Stimulated activated naive CD8-positive, alpha-beta T cell treated with anti-CD3 and anti-CD28 coated beads, Interleukin-15, Interleukin-2, amounts not matched to agents 100 ng/mL and 50 ng/mL, for 24 hours (primary cell): ENCODE results near the gene ASCL4.
"Not testable (repeated sequence)": the region's sequence is repeated elsewhere in the genome, so short reads cannot be mapped to it uniquely, and the experiment has no call there.

ENCODE experiments used
- H3K27ac Mint-ChIP-seq: one replicate; pipeline ENCODE4 v1.8.0; 2021; ENCODE audit warnings: mild to moderate bottlenecking, mixed read lengths
- H3K27me3 Mint-ChIP-seq: one replicate; pipeline ENCODE4 v1.8.0; 2021; ENCODE audit warnings: mixed read lengths
- H3K36me3 Mint-ChIP-seq: one replicate; pipeline ENCODE4 v1.8.0; 2021; ENCODE audit warnings: low read depth, mixed read lengths
- H3K4me1 Mint-ChIP-seq: one replicate; pipeline ENCODE4 v1.8.0; 2021; ENCODE audit warnings: low read depth, mixed read lengths
- H3K4me3 Mint-ChIP-seq: one replicate; pipeline ENCODE4 v1.8.0; 2021; ENCODE audit warnings: mild to moderate bottlenecking, mixed read lengths
- H3K9me3 Mint-ChIP-seq: one replicate; pipeline ENCODE4 v1.8.0; 2021; ENCODE audit warnings: mixed read lengths

The ASCL4 gene, protein sequence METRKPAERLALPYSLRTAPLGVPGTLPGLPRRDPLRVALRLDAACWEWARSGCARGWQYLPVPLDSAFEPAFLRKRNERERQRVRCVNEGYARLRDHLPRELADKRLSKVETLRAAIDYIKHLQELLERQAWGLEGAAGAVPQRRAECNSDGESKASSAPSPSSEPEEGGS

DNA sequence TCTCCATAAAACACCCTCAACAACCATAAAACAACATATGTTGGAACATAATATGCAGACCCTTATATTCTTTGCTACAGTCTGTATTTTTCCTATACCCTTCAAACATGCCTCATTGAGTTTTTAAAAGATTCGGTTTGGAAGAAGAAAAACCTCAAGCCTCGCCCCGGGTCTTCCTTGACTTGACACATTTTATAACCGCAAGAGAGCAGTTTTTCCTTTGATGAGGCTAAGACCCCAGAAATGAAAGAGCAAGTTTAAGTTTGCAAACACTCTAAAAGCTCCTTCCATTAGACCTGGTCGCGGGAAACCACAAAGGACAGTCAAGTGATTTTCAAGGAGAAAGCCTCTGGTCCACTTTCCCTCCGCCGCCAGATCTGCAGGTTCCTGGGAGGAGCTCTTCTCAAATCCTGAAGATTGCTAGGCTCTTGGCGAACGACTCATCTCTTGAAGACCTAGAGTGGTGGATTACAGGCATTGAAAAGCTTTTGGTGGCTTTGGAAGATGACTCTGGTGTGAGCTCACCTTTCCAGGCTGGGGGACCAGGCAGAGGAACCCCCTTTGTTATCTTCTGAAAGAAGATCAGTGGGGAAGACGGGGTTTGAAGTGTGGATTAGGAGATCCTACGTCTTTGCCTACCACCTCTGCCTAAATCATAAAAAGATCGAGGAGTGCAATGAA, at the start of gene ASCL4:
Gene ASCL4, plus strand, starts transcription at position 356 of the 681 bp plus-strand sequence. CDS start 515 bp downstream, outside the sequence.
- no peak within 1 kb of the TSS for H3K27ac Mint-ChIP-seq
- peak within 1 kb of the TSS; percentile 56 for H3K4me3 Mint-ChIP-seq
- H3K4me1 Mint-ChIP-seq: peaks cover 14% of the 10 kb centered on the region
- no peaks in the 10 kb centered on the region for H3K9me3 Mint-ChIP-seq
- peaks cover 71% of the 10 kb centered on the region for H3K27me3 Mint-ChIP-seq
- H3K36me3 Mint-ChIP-seq: no peaks in the 10 kb centered on the region

DNA sequence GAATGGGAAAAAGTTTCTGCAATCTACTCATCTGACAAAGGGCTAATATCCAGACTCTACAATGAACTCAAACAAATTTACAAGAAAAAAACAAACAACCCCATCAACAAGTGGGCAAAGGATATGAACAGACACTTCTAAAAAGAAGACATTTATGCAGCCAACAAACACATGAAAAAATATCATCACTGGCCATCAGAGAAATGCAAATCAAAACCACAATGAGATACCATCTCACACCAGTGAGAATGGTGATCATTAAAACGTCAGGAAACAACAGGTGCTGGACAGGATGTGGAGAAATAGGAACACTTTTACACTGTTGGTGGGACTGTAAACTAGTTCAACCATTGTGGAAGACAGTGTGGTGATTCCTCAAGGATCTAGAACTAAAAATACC, 47.2 kb upstream of the ASCL4 start:
- not testable (repeated sequence) for H3K4me3 Mint-ChIP-seq, H3K27ac Mint-ChIP-seq, H3K27me3 Mint-ChIP-seq, H3K9me3 Mint-ChIP-seq, H3K4me1 Mint-ChIP-seq, H3K36me3 Mint-ChIP-seq

DNA sequence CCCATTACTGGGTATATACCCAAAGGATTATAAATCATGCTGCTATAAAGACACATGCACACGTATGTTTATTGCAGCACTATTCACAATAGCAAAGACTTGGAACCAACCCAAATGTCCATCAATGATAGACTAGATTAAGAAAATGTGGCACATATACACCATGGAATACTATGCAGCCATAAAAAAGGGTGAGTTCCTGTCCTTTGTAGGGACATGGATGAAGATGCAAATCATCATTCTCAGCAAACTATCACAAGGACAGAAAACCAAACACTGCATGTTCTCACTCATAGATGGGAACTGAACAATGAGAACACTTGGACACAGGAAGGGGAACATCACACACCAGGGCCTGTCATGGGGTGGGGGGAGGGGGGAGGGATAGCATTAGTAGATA, 46.8 kb upstream of the ASCL4 start:
- H3K4me3 Mint-ChIP-seq, H3K36me3 Mint-ChIP-seq, H3K4me1 Mint-ChIP-seq, H3K27ac Mint-ChIP-seq, H3K27me3 Mint-ChIP-seq, H3K9me3 Mint-ChIP-seq: not testable (repeated sequence)

DNA sequence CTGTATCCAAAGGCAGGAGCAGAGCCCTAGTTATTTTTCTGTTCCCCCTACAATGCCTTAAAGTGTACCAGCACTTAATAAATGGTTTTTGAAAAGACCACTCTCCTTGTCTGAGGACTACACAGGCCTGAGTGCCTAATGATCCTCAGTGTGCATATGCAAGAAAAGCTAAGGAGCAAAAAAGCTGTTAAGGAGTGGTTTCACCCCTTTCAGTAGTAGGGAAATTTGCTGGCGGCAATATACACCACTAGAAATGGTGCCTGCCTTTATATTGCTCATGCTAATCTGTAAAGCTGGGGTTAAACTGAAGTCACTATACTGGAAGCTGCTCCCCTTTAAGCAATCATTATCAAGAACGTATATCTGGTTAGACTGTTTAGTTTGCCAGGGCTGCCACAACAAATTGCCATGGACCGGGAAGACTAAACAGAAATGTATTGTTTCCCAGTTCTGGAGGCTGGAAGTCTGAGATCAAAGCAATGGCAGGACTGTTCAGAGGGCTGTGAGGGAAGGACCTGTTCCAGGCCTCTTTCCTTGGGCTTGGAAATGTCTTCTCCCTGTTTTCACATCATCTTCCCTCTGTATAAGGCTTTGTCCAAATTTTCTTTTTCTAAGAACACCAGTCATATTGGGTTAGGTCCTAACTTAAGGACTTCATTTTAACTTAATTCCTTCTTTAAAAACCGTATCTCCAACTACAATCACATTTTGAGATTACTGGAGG, 43.7 kb upstream of the ASCL4 start:
- H3K27me3 Mint-ChIP-seq: no peaks in the 10 kb centered on the region
- H3K4me3 Mint-ChIP-seq: no peak overlapping the region
- no peak overlapping the region for H3K27ac Mint-ChIP-seq

DNA sequence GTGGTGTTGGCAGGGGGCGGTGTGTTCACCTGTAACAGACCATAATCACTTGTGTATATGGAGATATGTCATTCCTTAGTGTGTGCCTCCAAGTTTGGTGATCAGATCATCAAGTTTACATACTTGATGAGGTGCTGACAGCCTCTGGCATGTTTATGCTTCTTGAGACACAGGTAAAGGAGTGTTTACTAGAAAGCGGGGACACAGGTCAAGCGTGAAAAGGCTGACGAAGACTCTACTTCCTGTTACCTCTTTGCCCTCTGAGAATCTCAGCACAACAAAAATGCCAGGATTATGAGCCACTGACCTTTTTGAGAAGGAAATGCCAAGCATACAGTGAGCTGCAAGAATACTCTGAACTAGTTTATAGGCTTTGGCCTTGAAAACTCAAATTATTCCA, 43.1 kb upstream of the ASCL4 start:
- no peaks in the 10 kb centered on the region for H3K27me3 Mint-ChIP-seq
- no peaks in the 10 kb centered on the region for H3K9me3 Mint-ChIP-seq
- peaks cover 10% of the 10 kb centered on the region for H3K4me1 Mint-ChIP-seq
- no peak overlapping the region for H3K4me3 Mint-ChIP-seq
- H3K36me3 Mint-ChIP-seq: peaks cover 29% of the 10 kb centered on the region
- no peak overlapping the region for H3K27ac Mint-ChIP-seq

More for the DNA sequence above, 43.7 kb upstream of the ASCL4 start:
- Mint-ChIP-seq H3K36me3 (peaks cover 24% of the 10 kb centered on the region), H3K4me1 (peaks cover 8% of the 10 kb centered on the region), H3K9me3 (no peaks in the 10 kb centered on the region)

DNA sequence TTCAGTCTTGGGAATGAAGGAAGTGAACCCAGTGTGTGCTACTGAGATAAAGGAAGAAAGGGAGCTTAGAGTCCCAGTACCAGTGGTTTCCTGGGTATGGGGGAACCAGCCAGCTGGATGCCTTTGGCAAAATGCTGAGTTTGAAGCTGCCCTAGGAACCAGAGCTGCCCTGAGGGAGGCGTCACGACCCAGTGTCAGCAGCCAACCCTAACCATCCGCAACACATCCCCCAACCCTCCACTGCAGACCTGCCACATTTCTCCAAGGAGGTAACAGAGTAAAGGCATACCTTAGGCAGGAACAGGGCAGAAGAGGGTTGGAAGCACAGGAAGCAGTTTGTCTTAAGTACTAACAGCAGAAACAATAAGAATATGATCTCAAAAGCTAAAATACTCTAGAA, 42.1 kb upstream of the ASCL4 start:
- H3K27ac Mint-ChIP-seq: peak overlapping the region; percentile 40
- H3K27me3 Mint-ChIP-seq: no peaks in the 10 kb centered on the region
- H3K4me1 Mint-ChIP-seq: peaks cover 17% of the 10 kb centered on the region

DNA sequence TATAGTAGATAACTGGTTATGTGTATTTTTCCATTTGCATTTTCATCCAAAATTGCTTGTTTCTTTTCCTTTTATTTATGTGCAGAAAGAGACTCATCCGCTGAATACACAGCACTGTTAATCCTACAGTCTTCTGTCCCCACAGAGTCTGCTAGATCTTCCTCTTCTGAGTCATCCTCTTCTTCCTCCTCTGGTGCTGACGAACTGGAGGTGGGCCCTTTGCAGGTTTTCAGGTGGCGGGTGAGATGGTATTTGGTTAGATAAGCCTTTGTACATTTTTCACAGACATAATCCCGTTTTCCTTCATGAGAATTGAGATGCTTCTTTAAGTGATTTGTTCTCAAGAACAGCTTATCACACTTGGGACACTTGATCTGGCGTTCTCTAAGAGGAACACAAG, 40.4 kb upstream of the ASCL4 start:
- no peak overlapping the region for H3K4me3 Mint-ChIP-seq
- H3K27ac Mint-ChIP-seq: no peak overlapping the region
- H3K9me3 Mint-ChIP-seq: no peaks in the 10 kb centered on the region
- H3K36me3 Mint-ChIP-seq: peaks cover 56% of the 10 kb centered on the region
- no peaks in the 10 kb centered on the region for H3K27me3 Mint-ChIP-seq
- peaks cover 27% of the 10 kb centered on the region for H3K4me1 Mint-ChIP-seq

More for the DNA sequence above, 42.1 kb upstream of the ASCL4 start:
- H3K9me3 Mint-ChIP-seq: no peaks in the 10 kb centered on the region
- no peak overlapping the region for H3K4me3 Mint-ChIP-seq
- H3K36me3 Mint-ChIP-seq: peaks cover 38% of the 10 kb centered on the region

DNA sequence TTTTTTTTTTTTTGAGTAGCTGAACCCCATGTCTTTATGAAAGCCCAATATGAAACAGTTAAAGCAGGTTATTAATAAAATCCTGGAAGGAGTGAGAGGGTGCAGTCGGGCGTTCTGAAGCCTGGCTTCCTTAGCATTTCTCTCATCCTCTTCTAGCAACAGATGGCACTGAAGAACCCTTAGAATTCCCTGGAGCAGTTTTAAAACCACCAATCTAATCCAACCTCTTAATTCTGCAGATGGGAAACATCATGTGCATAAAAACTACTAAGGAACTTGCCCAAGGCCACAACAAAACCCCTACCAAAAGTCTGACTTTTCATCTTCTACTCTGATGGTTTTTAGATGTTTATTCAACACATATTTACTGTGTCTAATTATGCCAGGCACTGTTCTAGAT, 38.7 kb upstream of the ASCL4 start:
- Mint-ChIP-seq H3K9me3 (no peaks in the 10 kb centered on the region), H3K27ac (no peak overlapping the region), H3K36me3 (peaks cover 69% of the 10 kb centered on the region), H3K27me3 (no peaks in the 10 kb centered on the region), H3K4me1 (peaks cover 27% of the 10 kb centered on the region), H3K4me3 (no peak overlapping the region)

DNA sequence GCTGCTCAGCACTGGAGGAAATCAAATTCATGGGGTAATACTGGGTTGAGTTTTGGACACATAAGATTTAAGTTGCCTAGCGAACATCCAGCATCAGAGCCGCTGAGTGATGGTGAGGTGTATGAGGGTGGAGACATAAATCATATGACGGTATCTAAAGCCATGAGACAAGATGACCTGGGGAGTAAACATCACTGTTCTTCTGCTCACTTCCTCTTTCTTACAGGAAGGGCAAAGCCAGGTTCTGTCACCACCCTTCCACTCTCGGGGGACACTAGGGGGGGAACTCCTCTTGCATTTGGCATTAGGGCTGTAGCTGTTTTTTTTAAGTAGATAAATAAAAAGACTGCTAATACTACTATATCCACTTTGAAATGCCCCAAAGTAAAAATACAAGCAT, 37.6 kb upstream of the ASCL4 start:
- peaks cover 80% of the 10 kb centered on the region for H3K36me3 Mint-ChIP-seq
- H3K27me3 Mint-ChIP-seq: no peaks in the 10 kb centered on the region
- H3K9me3 Mint-ChIP-seq: no peaks in the 10 kb centered on the region
- H3K27ac Mint-ChIP-seq: peak overlapping the region; percentile 23
- no peak overlapping the region for H3K4me3 Mint-ChIP-seq
- peaks cover 24% of the 10 kb centered on the region for H3K4me1 Mint-ChIP-seq

DNA sequence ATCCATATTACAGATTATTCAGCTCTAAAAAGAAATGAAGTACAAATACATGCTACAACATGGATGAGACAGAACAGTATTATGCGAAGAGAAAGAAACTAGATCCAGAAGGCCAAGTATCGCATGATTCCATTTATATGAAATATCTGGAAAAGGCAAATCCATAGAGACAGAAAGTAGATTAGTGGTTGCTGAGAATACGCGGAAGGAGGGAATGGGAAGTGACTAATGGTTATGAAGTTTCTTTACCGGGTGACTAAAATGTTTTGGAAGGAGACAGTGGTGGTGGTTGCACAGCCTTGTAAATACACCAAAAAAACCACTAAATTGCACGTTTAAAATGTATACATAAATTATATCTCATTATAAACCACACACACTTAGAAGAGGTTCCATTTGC, 26.0 kb upstream of the ASCL4 start:
- Mint-ChIP-seq H3K27me3 (no peaks in the 10 kb centered on the region), H3K27ac (no peak overlapping the region), H3K4me1 (no peaks in the 10 kb centered on the region), H3K9me3 (no peaks in the 10 kb centered on the region), H3K36me3 (peaks cover 43% of the 10 kb centered on the region), H3K4me3 (no peak overlapping the region)

DNA sequence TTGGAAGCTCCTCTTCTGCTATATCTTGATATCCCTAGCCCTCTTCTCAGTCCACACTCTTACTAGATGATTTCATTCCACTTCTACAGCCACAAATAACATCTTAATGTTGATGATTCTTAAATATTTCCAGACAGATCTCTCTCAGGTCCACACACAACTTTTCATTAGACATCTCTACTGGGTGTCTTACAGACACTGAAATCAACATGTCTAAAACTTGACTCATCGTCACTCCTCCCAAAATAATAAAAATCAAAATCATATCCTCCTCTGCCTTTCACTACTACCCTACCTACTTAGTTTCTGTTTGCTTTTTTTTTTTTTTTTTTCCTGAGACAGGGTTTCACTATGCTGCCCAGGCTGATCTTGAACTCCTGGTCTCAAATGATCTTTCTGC, 25.4 kb upstream of the ASCL4 start:
- Mint-ChIP-seq H3K4me1 (no peaks in the 10 kb centered on the region), H3K9me3 (no peaks in the 10 kb centered on the region), H3K27me3 (no peaks in the 10 kb centered on the region), H3K4me3 (no peak overlapping the region), H3K36me3 (peaks cover 45% of the 10 kb centered on the region), H3K27ac (no peak overlapping the region)

DNA sequence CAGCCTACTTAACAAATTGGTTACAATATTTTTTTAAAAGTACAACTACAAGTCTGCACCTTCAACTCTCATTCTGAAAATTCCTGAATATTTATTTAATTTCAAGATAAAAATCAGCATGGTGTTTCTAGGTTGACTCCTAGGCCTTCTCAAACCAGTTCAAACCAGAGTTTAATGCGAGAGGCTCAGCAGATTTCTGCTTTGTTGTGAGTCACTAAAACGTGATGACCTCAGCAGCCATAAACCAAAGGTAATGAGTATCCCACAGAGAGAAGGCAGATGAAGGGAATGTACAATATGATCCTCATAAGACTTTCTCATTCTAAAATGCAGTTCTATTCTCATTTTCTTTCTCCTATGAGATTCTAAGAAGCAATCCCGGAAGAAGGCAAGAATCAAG, 15.1 kb upstream of the ASCL4 start:
- H3K27me3 Mint-ChIP-seq: no peaks in the 10 kb centered on the region
- peak overlapping the region; percentile 82 for H3K27ac Mint-ChIP-seq
- H3K36me3 Mint-ChIP-seq: peaks cover 30% of the 10 kb centered on the region
- peak overlapping the region; percentile 95 for H3K4me3 Mint-ChIP-seq
- peaks cover 36% of the 10 kb centered on the region for H3K4me1 Mint-ChIP-seq
- no peaks in the 10 kb centered on the region for H3K9me3 Mint-ChIP-seq

DNA sequence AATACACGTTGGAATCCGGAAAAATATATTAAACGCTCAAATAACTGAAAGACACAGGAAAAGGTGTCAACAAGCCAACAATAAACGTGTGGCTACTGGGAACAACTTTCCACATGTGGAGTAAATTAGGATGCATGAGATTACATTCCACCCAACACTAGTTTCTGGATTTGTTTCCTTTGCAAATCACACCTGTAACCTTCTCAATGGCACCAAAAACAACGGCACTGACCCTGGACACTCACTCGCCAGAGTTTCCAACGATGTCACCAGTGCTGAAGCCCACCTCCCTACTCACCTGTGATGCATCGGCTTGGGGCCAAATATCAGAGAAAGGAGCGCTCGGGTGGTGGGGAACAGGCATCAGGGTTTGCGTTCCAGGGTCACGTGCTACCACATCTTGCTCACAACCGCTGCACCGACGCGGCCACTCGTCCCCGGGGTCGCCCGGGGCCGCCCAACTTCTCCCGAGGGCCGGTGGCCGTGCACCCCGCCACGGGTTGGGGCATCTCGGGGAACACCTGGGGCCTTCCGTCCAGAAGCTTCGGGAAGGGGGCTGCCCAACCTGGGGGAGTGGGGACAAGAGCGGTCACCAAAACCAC, 14.2 kb upstream of the ASCL4 start:
- no peaks in the 10 kb centered on the region for H3K9me3 Mint-ChIP-seq
- H3K4me1 Mint-ChIP-seq: peaks cover 36% of the 10 kb centered on the region
- H3K4me3 Mint-ChIP-seq: peak overlapping the region; percentile 95
- peaks cover 30% of the 10 kb centered on the region for H3K36me3 Mint-ChIP-seq
- peak overlapping the region; percentile 82 for H3K27ac Mint-ChIP-seq
- no peaks in the 10 kb centered on the region for H3K27me3 Mint-ChIP-seq

DNA sequence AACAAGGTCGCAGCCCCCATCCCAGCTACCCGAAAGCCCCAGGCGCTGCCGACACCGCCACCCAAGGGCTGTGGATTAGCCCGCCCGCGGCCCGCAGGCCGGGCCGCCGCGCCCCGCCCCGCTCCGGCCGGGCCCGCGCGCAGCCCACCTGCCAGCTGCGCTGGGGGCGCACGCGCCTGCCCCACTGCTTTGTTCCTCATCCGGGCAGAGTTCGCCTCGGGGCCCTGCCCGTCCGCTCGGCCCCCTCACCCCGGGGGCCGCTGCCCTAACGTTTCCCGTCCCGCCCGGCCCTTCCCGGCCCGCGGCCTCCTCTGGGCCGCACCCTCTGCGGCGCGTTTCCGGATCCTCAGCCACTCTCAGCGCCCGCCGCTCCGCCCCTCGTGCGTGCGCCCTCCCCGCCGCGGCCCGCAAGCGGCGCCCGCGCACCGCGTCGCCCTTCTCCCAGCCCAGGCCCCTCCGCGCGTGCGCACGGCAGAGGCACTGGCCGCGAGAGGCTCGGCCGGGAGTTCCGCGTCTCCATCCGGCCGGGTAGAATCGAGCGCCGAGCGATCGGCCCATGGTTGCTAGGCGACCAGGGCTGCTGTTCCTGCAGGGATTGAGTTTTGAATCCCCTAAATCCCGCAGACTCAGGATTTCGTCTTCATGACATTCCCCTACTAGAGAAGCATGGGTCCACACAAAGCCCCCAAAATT, 13.5 kb upstream of the ASCL4 start, which contains the start of gene PRDM4:
Gene PRDM4, minus strand, starts transcription at position 329 of the 693 bp plus-strand sequence. CDS start 622 bp downstream, outside the sequence.
- Mint-ChIP-seq H3K9me3 (no peaks in the 10 kb centered on the region), H3K36me3 (peaks cover 30% of the 10 kb centered on the region), H3K27me3 (no peaks in the 10 kb centered on the region), H3K27ac (peak within 1 kb of the TSS; percentile 82), H3K4me1 (peaks cover 36% of the 10 kb centered on the region), H3K4me3 (peak within 1 kb of the TSS; percentile 95)
